ENCODE results near the gene HIVEP3.

HIVEP3 gene

DNA sequence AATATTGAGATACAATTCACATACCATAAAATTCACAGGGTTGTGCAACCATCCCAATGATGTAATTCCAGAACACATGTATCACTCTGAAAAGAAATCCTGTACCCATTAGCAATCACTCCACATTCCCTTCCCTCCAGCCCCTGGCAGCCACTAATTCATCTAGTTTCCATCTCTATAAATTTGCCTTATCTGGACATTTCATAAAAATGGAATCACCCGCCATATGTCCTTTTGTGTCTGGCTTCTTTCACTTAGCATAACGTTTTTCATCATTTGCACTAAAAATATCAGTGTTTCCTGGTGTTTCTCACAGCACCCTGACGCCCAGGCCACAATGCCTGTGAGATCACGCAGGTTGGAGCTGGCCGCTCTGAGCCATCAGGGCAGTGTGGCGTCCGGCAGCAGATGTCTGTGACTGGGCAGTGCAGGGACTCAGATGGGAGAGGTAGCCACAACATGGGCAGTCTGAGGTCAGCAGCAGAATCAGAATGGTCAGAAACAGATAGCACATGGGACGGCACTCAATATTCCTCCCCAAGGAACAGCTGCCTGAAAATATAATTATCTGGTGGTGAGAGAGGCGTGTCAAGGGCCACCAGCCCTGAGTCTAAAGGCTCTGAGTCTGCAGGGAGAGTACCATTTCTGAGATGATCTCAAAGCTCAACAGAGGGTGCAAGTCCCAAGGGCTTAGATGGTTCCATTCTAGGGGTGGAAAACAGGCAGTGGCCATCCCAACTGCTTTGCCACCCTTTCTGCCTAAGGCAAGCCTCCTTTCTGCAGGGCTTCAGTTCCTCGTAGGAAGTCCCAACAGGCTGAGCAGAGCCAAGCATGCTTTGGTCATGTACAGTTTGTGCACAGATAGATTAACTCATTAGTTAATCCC lies 304.8 kb downstream of the HIVEP3 start:
- no peak for DNase-seq (ENCODE audit: low read depth, low spot score)
- H3K27ac ChIP-seq: no peak overlapping the region

DNA sequence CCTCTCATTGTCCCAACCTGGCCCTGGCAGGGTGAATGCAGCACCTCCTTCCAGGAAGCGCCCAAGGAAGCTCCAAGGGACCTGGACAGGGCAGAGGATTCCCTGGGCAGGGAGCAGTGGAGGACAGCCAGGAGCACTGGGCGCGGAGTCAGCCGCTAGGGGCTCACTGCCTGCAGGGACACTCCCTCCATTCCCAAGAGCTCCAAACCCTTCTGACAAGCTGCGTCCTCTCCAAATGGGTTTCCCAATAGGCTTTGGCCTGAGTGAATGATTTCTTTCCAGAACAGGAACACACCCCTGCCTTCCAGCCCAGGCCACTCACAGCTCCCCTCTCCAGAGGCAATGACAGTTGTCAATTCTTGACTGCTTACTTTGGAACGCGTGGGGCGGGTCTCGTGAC lies 305.8 kb downstream of the HIVEP3 start:
- H3K27ac ChIP-seq: no peak overlapping the region

DNA sequence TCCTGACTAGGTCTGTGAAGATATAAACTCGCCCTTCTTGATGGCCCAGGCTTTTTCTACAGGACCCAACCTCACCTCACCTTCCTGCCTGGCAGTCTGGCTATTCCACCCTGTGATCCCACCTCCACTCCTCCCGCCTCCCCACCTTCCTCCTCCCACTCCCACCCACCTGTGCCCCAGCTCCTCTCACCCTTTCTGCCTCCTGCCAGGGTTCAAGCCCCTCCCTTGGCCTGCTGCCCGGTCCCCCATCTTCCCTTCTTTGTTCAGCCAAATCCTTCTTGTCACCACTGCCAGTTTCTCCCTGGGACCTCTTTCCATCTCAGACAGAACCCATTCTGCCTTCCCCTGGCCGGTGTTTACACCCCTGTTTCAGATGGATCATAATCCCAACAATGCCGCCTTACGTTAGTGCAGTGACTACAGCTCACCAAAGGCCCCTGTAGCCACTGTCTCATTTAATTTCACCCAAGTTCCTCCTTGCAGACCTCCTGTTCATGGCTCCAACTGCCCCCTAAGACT lies 306.7 kb downstream of the HIVEP3 start:
- H3K27ac ChIP-seq: no peak overlapping the region
- DNase-seq (ENCODE audit: low read depth, low spot score): no peak

More for the DNA sequence above, 305.8 kb downstream of the HIVEP3 start:
- no peak for DNase-seq (ENCODE audit: low read depth, low spot score)

DNA sequence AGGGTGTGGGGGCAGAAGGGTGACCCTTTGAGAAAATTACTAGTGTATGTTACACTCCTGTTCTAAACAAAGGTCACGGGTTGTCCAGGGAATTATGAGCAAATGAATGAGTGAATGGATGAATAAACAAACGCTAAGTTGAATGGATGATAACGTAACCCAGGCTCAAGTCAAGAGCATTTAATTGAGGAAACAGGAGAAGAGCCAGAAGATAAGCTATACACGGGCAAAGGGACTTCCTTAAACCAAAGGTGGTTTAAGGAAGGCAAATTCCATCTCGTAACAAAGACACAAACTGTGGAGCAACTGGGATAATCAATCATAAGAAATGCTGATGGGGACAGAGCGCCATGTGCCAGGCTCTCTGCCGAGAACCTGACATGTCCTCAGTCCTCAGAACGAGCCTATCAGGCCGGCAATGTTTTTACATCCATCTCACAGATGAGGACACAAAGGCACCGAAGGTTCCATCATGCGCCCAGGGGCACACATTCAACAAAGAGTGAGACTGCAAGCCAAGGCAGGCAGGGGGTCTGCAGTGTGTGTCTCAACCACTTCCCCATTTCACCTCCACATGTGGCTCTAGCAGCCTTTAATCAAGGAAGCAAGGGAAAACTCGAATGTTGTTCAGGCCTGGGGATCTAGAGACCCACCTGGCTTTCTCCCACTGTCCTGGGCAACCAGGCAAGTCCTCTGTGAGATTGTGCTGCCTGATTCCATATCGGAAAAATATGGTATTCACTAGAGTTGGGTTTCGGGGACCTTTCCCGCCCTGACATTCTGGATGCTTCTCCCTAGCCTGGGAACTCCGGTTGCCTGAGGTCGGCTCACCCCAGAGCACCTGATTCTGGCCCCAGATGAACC lies 307.4 kb downstream of the HIVEP3 start:
- no peak for DNase-seq (ENCODE audit: low read depth, low spot score)

DNA sequence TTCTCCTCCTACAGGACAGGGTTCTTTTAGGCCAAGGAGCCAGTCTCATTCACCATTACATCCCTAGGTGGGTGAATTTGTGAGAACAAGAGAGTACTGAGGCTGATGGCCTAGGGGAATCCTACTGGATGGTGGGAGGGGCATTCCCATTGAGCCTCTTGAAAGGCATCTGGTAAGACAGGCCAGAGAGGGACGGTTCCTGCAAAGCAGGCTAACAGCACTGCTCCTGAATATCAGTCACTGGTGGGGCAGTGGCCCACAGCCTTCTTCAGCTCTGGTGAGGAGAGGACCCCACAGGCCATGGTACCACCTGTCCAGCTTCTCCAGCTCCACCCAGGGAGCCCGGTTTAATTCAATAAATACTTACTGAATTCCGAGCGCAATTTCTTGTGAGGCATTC lies 308.4 kb downstream of the HIVEP3 start:
- no peak for DNase-seq (ENCODE audit: low read depth, low spot score)

More for the DNA sequence above, 307.4 kb downstream of the HIVEP3 start:
- H3K27ac ChIP-seq: no peak overlapping the region

DNA sequence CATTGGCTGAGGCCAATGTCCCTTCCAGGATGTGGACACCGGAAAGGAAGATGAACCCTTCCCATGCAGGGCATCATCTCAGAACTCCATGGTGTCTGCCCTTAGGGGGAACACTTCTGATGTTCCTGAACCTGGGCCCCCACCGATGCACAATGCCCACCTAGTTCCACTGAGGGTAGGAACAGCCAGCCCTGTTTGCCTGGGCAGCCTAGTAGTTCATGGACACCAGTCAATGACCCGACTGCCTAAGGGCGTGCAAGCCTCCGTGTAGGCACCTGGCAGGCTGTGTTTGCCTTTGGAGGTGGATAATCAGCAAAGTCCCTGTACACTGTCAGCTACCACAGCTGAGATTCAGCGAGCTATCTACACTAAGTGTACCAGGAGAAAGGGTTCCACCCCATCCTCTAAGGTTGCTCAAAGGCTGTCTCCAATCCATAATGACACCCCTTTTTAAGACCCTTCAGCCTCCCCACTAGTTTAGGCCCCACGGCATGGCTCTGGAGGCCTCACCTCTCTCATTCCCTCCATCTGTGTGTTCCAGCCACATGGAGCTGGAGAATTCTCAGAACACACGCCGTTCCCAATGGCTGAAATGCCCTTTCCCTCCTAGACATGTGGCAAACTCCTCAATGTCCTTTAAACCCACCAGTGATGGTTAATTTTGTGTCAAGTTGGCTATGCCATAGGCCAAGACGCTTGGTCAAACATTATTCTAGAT lies 309.4 kb downstream of the HIVEP3 start:
- H3K27ac ChIP-seq: no peak overlapping the region
- no peak for DNase-seq (ENCODE audit: low read depth, low spot score)

More for the DNA sequence above, 308.4 kb downstream of the HIVEP3 start:
- no peak overlapping the region for H3K27ac ChIP-seq

DNA sequence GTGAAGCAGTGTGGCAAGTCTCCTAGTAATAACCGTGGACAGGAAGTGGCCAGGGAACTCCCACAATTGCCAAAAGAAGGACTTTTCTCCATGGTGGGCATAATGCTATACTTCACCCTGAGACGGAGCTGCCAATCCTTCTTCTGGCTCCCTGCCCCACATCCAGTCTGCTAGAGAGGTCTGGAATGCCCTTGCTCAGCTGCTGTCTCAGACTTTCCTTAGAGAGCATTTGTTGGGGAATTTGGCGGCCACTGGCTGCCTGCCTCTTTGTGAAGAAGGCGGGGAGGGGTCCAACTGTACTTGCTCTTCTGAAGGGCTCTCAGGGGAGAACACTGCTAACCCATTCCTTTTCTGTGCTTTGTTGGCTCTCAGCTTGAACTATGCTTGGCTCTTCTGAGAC lies 310.5 kb downstream of the HIVEP3 start:
- no peak for DNase-seq (ENCODE audit: low read depth, low spot score)
- no peak overlapping the region for H3K27ac ChIP-seq

DNA sequence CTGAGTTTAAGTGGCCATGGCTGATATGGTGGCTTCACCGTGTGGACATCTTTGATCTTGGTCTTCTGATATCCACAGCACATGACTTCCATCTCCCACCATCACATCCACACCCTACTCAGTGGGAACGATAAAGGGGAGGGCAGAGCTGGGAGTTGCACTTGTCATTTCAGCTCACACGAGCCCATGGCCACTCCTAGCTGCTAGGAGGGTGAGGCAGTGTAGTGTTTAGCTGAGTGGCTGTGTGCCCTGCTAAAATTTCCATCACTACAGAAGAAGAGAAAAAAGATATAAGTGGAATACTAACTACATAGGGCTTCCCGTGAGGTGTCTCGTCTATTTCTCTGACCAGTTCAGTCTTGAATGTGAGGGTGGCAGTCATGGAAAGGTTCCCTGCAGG lies 310.9 kb downstream of the HIVEP3 start:
- DNase-seq (ENCODE audit: low read depth, low spot score): no peak
- no peak overlapping the region for H3K27ac ChIP-seq

DNA sequence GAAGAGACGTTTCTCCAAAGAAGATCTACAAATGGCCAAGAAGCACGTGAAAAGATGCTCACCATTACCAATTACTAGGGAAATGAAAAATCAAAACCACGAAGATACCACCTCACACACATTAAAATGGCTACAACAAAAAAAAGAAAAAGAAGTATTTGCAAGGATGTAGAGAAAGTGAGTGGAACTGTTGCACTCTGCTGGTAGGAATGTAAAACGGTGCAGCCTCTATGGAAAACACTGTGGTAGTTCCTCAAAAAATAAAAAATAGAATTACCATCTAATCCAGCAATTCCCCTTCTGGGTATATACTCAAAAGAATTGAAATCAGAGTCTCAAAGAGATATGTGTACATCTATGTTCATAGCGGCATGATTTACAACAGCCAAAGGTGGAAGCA lies 318.8 kb downstream of the HIVEP3 start:
- no peak for DNase-seq (ENCODE audit: low read depth, low spot score)
- H3K27ac ChIP-seq: no peak overlapping the region

DNA sequence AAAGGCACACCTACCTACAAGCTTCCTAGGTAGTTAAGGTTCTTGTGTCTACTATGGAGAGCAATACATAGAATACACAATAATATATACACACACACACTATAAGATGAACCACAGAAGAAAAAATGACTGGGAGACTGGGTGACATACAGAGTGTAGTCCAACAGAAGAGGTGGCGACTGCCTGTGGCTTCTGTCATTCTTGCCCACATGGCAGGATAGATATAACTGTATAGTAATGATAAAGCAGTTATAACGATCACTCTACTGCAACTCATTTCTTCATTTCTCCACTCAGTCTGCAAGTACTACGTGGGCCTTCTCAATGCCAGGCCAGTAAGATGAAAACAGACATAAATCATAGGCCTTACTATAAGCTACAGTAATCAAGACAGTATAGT lies 320.4 kb downstream of the HIVEP3 start:
- H3K27ac ChIP-seq: no peak overlapping the region
- no peak for DNase-seq (ENCODE audit: low read depth, low spot score)

DNA sequence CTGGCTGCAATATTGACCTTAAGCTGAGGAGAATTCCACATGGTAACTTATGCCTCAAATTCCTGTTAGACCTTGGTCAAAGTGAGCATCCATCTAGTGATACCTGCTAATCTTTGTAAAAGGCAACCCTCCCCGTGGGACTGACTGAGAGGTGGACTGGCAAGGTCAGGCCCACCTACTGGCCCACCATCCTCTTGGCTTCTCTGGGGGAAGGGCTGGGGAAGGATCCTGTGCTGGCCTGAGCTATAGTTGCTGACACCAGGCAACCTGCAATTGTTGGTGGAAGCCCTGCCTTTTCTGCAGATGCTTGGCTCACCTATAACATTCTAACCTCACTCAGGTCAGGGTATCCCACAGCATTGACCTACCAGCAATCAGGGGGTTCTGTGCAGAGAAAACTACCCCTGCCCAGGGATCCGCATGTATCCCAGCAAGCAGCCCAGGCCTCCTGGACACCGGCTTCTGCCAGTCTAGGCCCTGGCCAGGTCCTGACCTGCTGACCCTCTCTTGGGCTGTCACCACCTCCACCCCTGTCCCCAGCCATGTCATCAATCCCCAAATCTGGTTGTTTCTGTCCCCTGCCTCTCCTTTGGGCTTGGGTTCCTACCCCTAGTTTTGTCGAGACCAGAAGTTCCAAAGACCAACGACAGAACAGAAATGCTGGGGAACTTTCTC lies 326.1 kb downstream of the HIVEP3 start:
- H3K27ac ChIP-seq: no peak overlapping the region
- no peak for DNase-seq (ENCODE audit: low read depth, low spot score)

DNA sequence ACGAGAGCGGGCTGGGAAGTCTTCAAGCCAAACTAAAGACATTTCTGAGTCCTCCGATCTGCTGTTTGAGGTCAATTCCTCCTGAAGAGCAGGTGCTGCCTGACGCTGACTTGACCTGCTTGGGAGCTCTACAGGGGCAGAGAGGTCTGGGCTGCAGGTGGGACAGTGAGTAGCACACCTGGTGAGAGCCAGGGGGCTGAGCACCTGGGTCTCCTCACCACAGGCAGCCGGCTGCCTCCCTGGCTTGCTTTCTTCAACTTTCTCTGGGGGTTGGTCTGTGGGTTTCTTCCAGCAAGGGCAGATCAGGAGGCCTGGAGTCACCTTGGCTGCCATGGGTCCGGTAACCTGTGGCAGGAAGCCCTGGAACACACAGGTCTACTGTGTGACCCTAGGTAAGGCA lies 326.8 kb downstream of the HIVEP3 start:
- no peak for DNase-seq (ENCODE audit: low read depth, low spot score)
- H3K27ac ChIP-seq: no peak overlapping the region

DNA sequence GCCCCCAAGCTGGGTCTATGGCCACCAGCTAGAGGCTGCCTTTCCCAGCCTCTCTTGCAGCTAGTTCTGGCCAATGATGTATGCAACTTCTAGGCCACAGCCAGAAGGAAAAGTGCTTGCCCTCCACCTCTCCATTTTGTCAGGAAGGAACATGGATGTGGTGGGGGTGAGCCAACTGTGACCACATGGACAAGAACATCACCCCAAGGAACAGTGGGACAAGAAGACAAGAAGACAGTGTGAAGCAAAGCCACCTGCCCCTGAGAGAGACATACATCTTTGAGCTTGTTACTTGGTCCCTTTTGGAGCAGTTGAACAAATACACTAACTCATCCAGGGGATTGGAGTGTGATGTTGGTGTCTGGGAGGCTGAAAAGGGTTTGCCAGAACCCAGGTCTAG lies 328.4 kb downstream of the HIVEP3 start:
- no peak for DNase-seq (ENCODE audit: low read depth, low spot score)
- no peak overlapping the region for H3K27ac ChIP-seq

DNA sequence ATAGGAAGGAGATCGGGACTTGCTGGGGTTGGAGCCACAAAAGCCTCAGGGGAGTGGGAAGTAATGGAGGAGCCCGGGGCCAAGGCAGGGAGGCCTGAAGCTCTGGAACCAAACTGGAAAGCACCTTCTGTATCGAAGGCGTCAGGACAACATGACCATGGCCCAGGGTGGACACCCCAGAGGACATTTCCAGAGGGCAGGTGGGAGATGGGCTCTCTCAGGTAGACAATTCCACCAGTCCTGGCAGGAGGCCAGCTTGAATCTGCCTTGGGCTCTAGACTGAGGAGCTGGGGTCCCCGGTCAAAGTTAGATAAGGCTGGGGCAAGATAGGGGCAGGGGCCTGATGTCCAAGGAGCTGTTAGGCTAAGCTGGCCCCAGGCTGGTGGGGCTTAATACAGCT lies 329.3 kb downstream of the HIVEP3 start:
- DNase-seq (ENCODE audit: low read depth, low spot score): no peak
- no peak overlapping the region for H3K27ac ChIP-seq

DNA sequence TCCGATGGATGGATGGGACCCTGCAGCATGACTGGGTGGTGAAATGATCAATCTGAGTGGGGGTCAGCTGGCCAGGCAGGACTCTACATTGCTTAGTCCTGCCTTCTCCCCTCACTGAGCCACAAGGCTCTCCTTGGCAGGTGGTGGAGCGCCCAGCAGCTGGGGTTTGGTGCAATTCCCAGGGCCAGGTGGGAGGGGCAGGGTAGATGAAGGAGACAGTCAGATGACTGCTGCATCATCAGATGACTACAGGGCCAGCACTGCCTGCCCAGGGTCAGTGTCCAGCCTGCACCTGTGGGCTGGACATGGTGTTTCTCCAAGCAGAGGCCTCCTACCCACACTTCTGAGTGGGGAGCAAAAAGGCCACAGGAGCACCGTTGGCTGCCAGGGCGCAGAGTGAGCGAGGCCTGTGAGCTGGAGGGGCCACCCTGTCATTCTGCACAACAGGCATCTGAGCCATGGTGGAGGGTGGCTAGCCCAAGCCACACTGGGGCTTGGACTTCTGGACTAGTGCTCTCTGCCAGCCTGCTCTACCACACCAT lies 330.3 kb downstream of the HIVEP3 start:
- DNase-seq (ENCODE audit: low read depth, low spot score): no peak
- no peak overlapping the region for H3K27ac ChIP-seq

DNA sequence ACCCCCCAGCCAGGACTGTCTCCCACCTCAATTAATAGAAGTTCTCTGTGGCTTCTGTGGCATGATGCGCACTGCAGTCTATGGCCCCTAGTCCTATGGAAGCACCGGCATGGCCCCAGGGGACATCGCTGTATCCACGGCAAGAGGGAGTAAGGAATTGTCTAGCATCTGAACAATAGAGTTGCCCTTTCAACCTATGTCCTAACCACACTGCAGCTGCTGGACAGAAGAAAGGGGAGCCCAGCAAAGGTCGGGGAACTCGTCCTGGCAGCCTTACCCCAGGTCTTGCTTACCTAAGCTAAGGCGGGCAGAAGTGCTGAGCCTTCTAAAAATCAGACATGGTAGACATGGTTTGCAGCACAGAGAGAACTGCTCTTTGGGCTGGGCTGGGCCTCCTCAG lies 330.9 kb downstream of the HIVEP3 start:
- no peak overlapping the region for H3K27ac ChIP-seq
- DNase-seq (ENCODE audit: low read depth, low spot score): no peak

DNA sequence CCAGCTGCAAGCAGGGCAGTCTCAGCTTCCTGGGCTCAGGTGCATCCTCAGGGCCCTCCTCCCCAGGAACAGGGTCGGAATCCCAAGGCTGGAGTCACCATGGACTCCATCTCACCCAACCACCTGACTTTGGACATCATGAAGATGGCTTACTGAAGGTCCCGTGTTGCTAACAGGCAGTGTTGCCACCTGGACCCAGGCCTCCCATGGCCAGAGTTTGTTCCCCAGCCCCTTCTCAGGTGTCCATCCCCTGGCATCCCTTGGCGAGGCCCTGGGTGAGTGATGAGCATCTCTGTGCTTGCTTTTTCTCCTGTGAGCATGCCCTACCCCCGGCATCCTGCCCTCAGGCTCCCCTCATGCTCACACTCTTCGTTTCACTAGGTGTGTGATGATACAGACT lies 332.5 kb downstream of the HIVEP3 start:
- H3K27ac ChIP-seq: no peak overlapping the region

DNA sequence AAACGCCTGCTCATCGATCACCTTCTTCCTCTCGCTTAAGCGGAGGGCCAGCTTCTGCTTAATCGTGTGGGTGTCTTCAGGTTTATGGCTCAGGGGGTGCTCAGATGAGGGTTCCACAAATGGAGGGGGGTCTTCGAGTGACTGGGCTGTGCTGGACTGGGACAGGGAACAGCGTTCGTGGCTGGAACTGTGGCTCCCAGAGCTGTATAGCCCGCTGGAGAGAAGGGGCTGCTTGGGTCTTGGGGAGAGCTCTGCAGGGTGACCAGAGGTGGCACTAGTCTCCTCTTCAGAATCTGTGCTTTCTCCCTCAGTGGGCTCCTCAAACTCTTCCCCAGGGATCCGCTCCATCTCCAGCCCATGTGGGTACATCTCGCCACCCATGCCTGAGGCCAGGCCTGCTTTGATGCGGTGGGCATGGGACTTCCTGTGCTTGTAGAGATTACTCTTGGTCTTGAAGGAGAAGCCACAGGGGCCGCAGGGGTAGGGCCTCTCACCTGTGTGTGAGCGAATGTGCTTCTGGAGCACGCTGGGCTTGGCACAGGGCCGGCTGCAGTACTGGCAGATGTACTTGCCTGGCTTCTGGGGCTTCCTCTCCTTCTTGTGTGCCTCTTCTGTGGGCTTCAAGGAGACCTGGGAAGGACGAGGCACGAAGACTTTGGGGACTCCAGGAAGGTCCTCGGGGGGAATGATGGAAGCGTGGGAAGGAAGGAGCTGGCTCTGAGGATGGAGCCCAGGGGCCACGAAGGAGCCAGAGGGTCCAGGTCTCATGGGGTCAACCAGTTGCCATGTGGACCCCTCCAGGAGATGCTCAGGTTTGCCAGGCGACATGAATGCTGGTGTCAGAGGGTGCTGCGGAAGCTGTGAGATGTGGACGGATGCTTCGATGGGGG lies 334.8 kb downstream of the HIVEP3 start:
- H3K27ac ChIP-seq: no peak overlapping the region
- DNase-seq (ENCODE audit: low read depth, low spot score): no peak

More for the DNA sequence above, 332.5 kb downstream of the HIVEP3 start:
- DNase-seq (ENCODE audit: low read depth, low spot score): no peak

Data from epithelial cell of prostate (primary cell).